Erythroblast (primary cell): ENCODE data around the gene KIAA1671.

Experiments
- GATA1 ChIP-seq: IDR thresholded peaks from 2 replicates; pipeline ENCODE4 v1.6.1; 2011; ENCODE audit warnings: low read depth, mild to moderate bottlenecking, control low read depth, low read length, moderate library complexity
- POLR2A ChIP-seq: IDR thresholded peaks from 2 replicates; pipeline ENCODE4 v1.6.1; 2011; ENCODE audit warnings: mild to moderate bottlenecking, low read length

DNA sequence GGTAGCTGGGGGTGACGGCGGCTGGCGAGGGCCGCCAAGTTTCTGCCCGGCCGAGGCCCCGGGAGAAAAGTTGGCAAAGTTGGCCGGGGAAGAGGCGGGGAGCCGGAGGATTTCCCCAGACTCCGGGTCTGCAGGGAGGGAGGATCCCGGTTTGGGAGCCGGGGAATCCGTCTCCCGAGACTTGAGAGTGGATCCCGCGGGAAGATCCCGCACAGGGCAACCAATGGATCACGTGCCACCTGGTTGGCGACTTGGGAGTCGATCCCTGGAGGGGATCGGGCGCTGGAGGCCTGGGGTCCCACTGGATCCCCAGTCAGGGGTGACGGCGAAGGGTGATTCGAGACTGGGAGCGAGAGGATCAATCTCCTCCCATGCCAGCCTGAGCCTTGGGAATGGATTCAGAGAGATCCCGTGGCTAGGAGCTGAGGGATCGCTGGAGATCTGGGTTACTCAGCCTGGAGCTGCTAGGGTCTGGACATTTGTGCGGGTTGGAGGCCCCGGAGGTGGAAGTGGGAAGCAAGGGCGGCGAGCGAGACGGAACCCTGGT lies 394 bp downstream of the KIAA1671 start:
- TF ChIP-seq POLR2A, result no peak
- no peak for TF ChIP-seq GATA1
